Neural cell (in vitro differentiated cells): ENCODE data around the gene BAIAP2L1. TPM values are rescaled to one million over a fixed set of nuclear protein-coding genes. Genes with fewer than 3 reads are reported as not detected.

ENCODE experiments used
- H2AFZ ChIP-seq: fragments of 200-600, 300-800 bp; sonication (generic), shearing (Covaris generic); 2 replicates; pipeline ENCODE4 v1.6.0; 2014; ENCODE audit warnings: low read depth, mild to moderate bottlenecking, antibody characterized with exemption, low read length, moderate library complexity
- H3F3A ChIP-seq: fragments of 200-600 bp; shearing (Covaris generic); 2 replicates; pipeline ENCODE4 v1.6.1; 2016; ENCODE audit warnings: mild to moderate bottlenecking, moderate library complexity, mixed read lengths, antibody characterized with exemption, low read length; ENCODE audit not compliant: insufficient read depth, poor library complexity, severe bottlenecking
- H3K27ac ChIP-seq: fragments of 200-600, 300-800 bp; sonication (generic), shearing (Covaris generic); 2 replicates; pipeline ENCODE4 v1.5.1; 2014; ENCODE audit warnings: mild to moderate bottlenecking, low read length, moderate library complexity
- H3K27me3 ChIP-seq: fragments of 300-800, 200-600 bp; sonication (generic), shearing (Covaris generic); 2 replicates; pipeline ENCODE4 v1.6.0; 2014; ENCODE audit warnings: mild to moderate bottlenecking, low read depth, low read length, moderate library complexity; ENCODE audit not compliant: insufficient read depth
- H3K36me3 ChIP-seq: fragments of 300-800, 200-600 bp; sonication (generic), shearing (Covaris generic); 2 replicates; pipeline ENCODE4 v1.5.1; 2014; ENCODE audit warnings: mild to moderate bottlenecking, antibody characterized with exemption, low read length, moderate library complexity; ENCODE audit not compliant: insufficient read depth
- H3K4me2 ChIP-seq: fragments of 300-800, 200-600 bp; sonication (generic), shearing (Covaris generic); 2 replicates; pipeline ENCODE4 v1.6.0; 2014; ENCODE audit warnings: mild to moderate bottlenecking, low read length
- H3K4me3 ChIP-seq: fragments of 300-800, 200-600 bp; sonication (generic), shearing (Covaris generic); 2 replicates; pipeline ENCODE4 v1.5.1; 2014; ENCODE audit warnings: mild to moderate bottlenecking, low read length, moderate library complexity
- H3K79me2 ChIP-seq: fragments of 200-600 bp; shearing (Covaris generic); replicated peaks from 2 replicates; pipeline ENCODE4 v1.6.0; 2014; ENCODE audit warnings: mild to moderate bottlenecking, low read length, moderate library complexity; ENCODE audit not compliant: insufficient read depth
- H3K9ac ChIP-seq: fragments of 300-800, 200-600 bp; sonication (generic), shearing (Covaris generic); 2 replicates; pipeline ENCODE4 v1.6.1; 2016; ENCODE audit warnings: mild to moderate bottlenecking, low read length, mixed read lengths
- H3K9me2 ChIP-seq: fragments of 200-600 bp; shearing (Covaris generic); 2 replicates; pipeline ENCODE4 v1.6.1; 2016; ENCODE audit warnings: mild to moderate bottlenecking, low read length, mixed read lengths; ENCODE audit not compliant: insufficient read depth
- H3K9me3 ChIP-seq: fragments of 200-600, 300-800 bp; sonication (generic), shearing (Covaris generic); 2 replicates; pipeline ENCODE4 v1.6.1; 2016; ENCODE audit warnings: mild to moderate bottlenecking, mixed run types, low read length, moderate library complexity, mixed read lengths
- H4K20me1 ChIP-seq: fragments of 200-600 bp; shearing (Covaris generic); 2 replicates; pipeline ENCODE4 v1.6.1; 2016; ENCODE audit warnings: mild to moderate bottlenecking, mixed run types; ENCODE audit not compliant: insufficient read depth
- CTCF ChIP-seq: fragments of 450-650 bp; IDR thresholded peaks from 2 replicates; pipeline ENCODE4 v1.5.1; 2014; ENCODE audit warnings: antibody characterized with exemption, mild to moderate bottlenecking, moderate library complexity; ENCODE audit not compliant: poor library complexity, severe bottlenecking
- EP300 ChIP-seq: fragments of 450-650 bp; conservative IDR thresholded peaks from 2 replicates; pipeline ENCODE4 v1.6.1; 2014; ENCODE audit warnings: antibody characterized with exemption, mild to moderate bottlenecking, moderate library complexity; ENCODE audit not compliant: poor library complexity, severe bottlenecking
- EZH2 ChIP-seq: fragments of 200-600, 300-800 bp; shearing (Covaris generic), sonication (generic); IDR thresholded peaks from 2 replicates; pipeline ENCODE4 v1.6.1; 2014; ENCODE audit warnings: antibody characterized with exemption, low read length, borderline replicate concordance, mild to moderate bottlenecking; ENCODE audit not compliant: insufficient read depth, poor library complexity, severe bottlenecking
- MXI1 ChIP-seq: fragments of 450-650 bp; conservative IDR thresholded peaks from 2 replicates; pipeline ENCODE4 v1.6.1; 2014; ENCODE audit warnings: antibody characterized with exemption, mild to moderate bottlenecking; ENCODE audit not compliant: poor library complexity, severe bottlenecking
- POLR2AphosphoS5 ChIP-seq: IDR thresholded peaks from 2 replicates; pipeline ENCODE4 v1.6.1; 2012
- RAD21 ChIP-seq: fragments of 450-650 bp; conservative IDR thresholded peaks from 2 replicates; pipeline ENCODE4 v1.6.1; 2014; ENCODE audit warnings: antibody characterized with exemption, mild to moderate bottlenecking, moderate library complexity
- REST ChIP-seq: IDR thresholded peaks from 2 replicates; pipeline ENCODE4 v1.6.1; 2012; ENCODE audit warnings: borderline replicate concordance
- SMC3 ChIP-seq: fragments of 450-650 bp; conservative IDR thresholded peaks from 2 replicates; pipeline ENCODE4 v1.6.1; 2014; ENCODE audit warnings: antibody characterized with exemption, mild to moderate bottlenecking, moderate library complexity; ENCODE audit not compliant: poor library complexity
- TAF1 ChIP-seq: IDR thresholded peaks from 2 replicates; pipeline ENCODE4 v1.6.1; 2012; ENCODE audit warnings: low read depth
- polyA plus RNA-seq: library from polyadenylated mRNA; depleted of rRNA; stranded (reverse); fragments of >200 nt; gene quantifications from 2 replicates; pipeline ENCODE4 v1.2.3, GENCODE V29; 2014

Gene BAIAP2L1
- polyA plus RNA-seq, 1 donor from 2014 or later: not detected

GRCh38 chr7:98286701-98287485, 114.0 kb downstream of the BAIAP2L1 start:
- H2AFZ ChIP-seq: no peak overlapping the region
- no peaks in the 10 kb centered on the region for H3K9me3 ChIP-seq
- H3K4me2 ChIP-seq: no peak overlapping the region
- H3K27me3 ChIP-seq: no peaks in the 10 kb centered on the region
- TF ChIP-seq MXI1 (no peak), REST (no peak), SMC3 (no peak), EP300 (no peak), POLR2AphosphoS5 (no peak), CTCF (no peak), EZH2 (no peak), RAD21 (no peak), TAF1 (no peak)
- H3K27ac ChIP-seq: no peak overlapping the region
- no peak overlapping the region for H3K4me3 ChIP-seq
- H3F3A ChIP-seq: no peaks in the 10 kb centered on the region
- no peak overlapping the region for H3K9ac ChIP-seq
- peaks cover 6% of the 10 kb centered on the region for H4K20me1 ChIP-seq
- H3K79me2 ChIP-seq: peaks cover 25% of the 10 kb centered on the region
- no peaks in the 10 kb centered on the region for H3K9me2 ChIP-seq
- no peaks in the 10 kb centered on the region for H3K36me3 ChIP-seq

GRCh38 chr7:98286093-98286539, 114.8 kb downstream of the BAIAP2L1 start:
- Histone ChIP-seq H2AFZ (no peak overlapping the region), H3K79me2 (peaks cover 26% of the 10 kb centered on the region), H3K9ac (no peak overlapping the region), H3K4me3 (no peak overlapping the region), H3K27me3 (no peaks in the 10 kb centered on the region), H3K27ac (no peak overlapping the region), H3K9me2 (no peaks in the 10 kb centered on the region), H3F3A (no peaks in the 10 kb centered on the region), H4K20me1 (peaks cover 6% of the 10 kb centered on the region), H3K4me2 (no peak overlapping the region), H3K36me3 (no peaks in the 10 kb centered on the region), H3K9me3 (no peaks in the 10 kb centered on the region)
- no peak for TF ChIP-seq REST
- TF ChIP-seq EP300: no peak
- TF ChIP-seq CTCF: no peak
- no peak for TF ChIP-seq EZH2
- TF ChIP-seq POLR2AphosphoS5: no peak
- TF ChIP-seq RAD21: no peak
- TF ChIP-seq MXI1: no peak
- TF ChIP-seq SMC3: no peak
- TF ChIP-seq TAF1: no peak
